B cell (primary cell): ENCODE measurements around the gene RIMBP2. TPM values are rescaled to one million over a fixed set of nuclear protein-coding genes. Genes with fewer than 3 reads are reported as not detected.

ENCODE experiments used
- ATAC-seq: fragments of 200-7000 bp; cut with Tn5 transposase; one replicate; pipeline ENCODE4 v1.10.0; 2021; ENCODE audit warnings: low read depth, mild to moderate bottlenecking, moderate number of reproducible peaks, moderate library complexity
- CTCF ChIA-PET: fragments of 350-600 bp; sonication (Branson Sonifier 250); formaldehyde crosslinking; loops from one replicate; lab custom pipeline; 2021; ENCODE audit warnings: antibody characterized with exemption, inconsistent platforms; lab: Charles Lee
- POLR2A ChIA-PET: fragments of 350-600 bp; sonication (Branson Sonifier 250); formaldehyde crosslinking; loops from one replicate; lab custom pipeline; 2021; ENCODE audit warnings: antibody characterized with exemption; lab: Charles Lee
- DNase-seq: peaks from one replicate; pipeline ENCODE4 v3.0.0; 2013
- H2AFZ ChIP-seq: 2 replicates; pipeline ENCODE4 v1.6.1; 2012; ENCODE audit warnings: mild to moderate bottlenecking, low read depth, low read length; ENCODE audit not compliant: insufficient read depth, poor library complexity, severe bottlenecking
- H3K27ac ChIP-seq, 2 donors: 1 replicate in 1 of 2; 2 replicates in 1 of 2; pipeline ENCODE4 v1.5.1; 2012 to 2013; ENCODE audit warnings: low read length in 2 of 2, mild to moderate bottlenecking in 2 of 2, moderate library complexity in 1 of 2
- H3K27me3 ChIP-seq, 4 experiments: fragments of 200-600 bp in 1 of 4; sonication (generic) in 1 of 4; replicated peaks in 1 of 4; 1 replicate in 2 of 4; 2 replicates in 2 of 4; pipeline versions ENCODE4 v1.6.1 to v1.7.0; 2013 to 2016; ENCODE audit warnings: low read length in 3 of 4, mild to moderate bottlenecking in 2 of 4, mixed read lengths in 1 of 4, moderate library complexity in 1 of 4; ENCODE audit not compliant: insufficient read depth in 4 of 4, control insufficient read depth in 3 of 4; ENCODE audit errors: control extremely low read depth in 1 of 4
- H3K36me3 ChIP-seq, 2 experiments: replicated peaks in 1 of 2; 1 replicate in 1 of 2; 2 replicates in 1 of 2; pipeline versions ENCODE4 v1.6.1 to v1.7.1; 2013; ENCODE audit warnings: low read length in 1 of 2; ENCODE audit not compliant: insufficient read depth in 2 of 2, control insufficient read depth in 1 of 2; ENCODE audit errors: control extremely low read depth in 1 of 2, extremely low read depth in 1 of 2
- H3K4me1 ChIP-seq, 2 donors: fragments of 200-600 bp in 1 of 2; sonication (generic) in 1 of 2; 1 replicate in 1 of 2; 2 replicates in 1 of 2; pipeline versions ENCODE4 v1.5.1 to v1.6.1; 2013 to 2017; ENCODE audit warnings: low read length in 2 of 2; ENCODE audit not compliant: control insufficient read depth in 2 of 2, insufficient read depth in 2 of 2
- H3K4me2 ChIP-seq: replicated peaks from 2 replicates; pipeline ENCODE3; 2012; ENCODE audit warnings: mild to moderate bottlenecking, low read depth, low read length; ENCODE audit not compliant: poor library complexity, severe bottlenecking
- H3K4me3 ChIP-seq, 5 experiments: fragments of 200-600 bp in 1 of 5; sonication (generic) in 1 of 5; 1 replicate in 3 of 5; 2 replicates in 2 of 5; pipeline versions ENCODE4 v1.5.1 to v1.7.0; 2011 to 2016; ENCODE audit warnings: low read length in 4 of 5, mild to moderate bottlenecking in 4 of 5, low read depth in 2 of 5, control low read depth in 1 of 5, moderate library complexity in 1 of 5; ENCODE audit not compliant: insufficient read depth in 1 of 5; ENCODE audit errors: control extremely low read depth in 1 of 5, extremely low read depth in 1 of 5
- H3K79me2 ChIP-seq: fragments of 200-600 bp; sonication (generic); one replicate; pipeline ENCODE4 v1.6.0; 2016; ENCODE audit warnings: low read length; ENCODE audit not compliant: control insufficient read depth, insufficient read depth
- H3K9ac ChIP-seq: fragments of 200-600 bp; sonication (generic); 2 replicates; pipeline ENCODE4 v1.6.1; 2017; ENCODE audit warnings: mild to moderate bottlenecking, low read length, moderate library complexity
- H3K9me3 ChIP-seq, 3 donors: one replicate each; pipeline versions ENCODE4 v1.6.1 to v1.7.1; 2013; ENCODE audit warnings: low read length in 2 of 3; ENCODE audit not compliant: control insufficient read depth in 2 of 3, insufficient read depth in 1 of 3; ENCODE audit errors: control extremely low read depth in 1 of 3
- H4K20me1 ChIP-seq: 2 replicates; pipeline ENCODE4 v1.6.0; 2012; ENCODE audit warnings: mild to moderate bottlenecking, low read length; ENCODE audit not compliant: insufficient read depth, control insufficient read depth, poor library complexity, severe bottlenecking
- H3K27ac Mint-ChIP-seq: one replicate; pipeline ENCODE4 v1.8.0; 2021; ENCODE audit warnings: mixed read lengths
- H3K27me3 Mint-ChIP-seq: one replicate; pipeline ENCODE4 v1.8.0; 2021; ENCODE audit warnings: mixed read lengths
- H3K4me1 Mint-ChIP-seq: one replicate; pipeline ENCODE4 v1.8.0; 2021; ENCODE audit warnings: mixed read lengths
- H3K4me3 Mint-ChIP-seq: one replicate; pipeline ENCODE4 v1.8.0; 2021; ENCODE audit warnings: mixed read lengths
- H3K9me3 Mint-ChIP-seq: one replicate; pipeline ENCODE4 v1.8.0; 2022; ENCODE audit warnings: mixed read lengths; ENCODE audit not compliant: insufficient read depth
- CTCF ChIP-seq: fragments of 200-600 bp; IDR thresholded peaks from one replicate; pipeline ENCODE4 v1.8.0; 2022; ENCODE audit warnings: antibody characterized with exemption, mild to moderate bottlenecking
- EZH2 ChIP-seq: IDR thresholded peaks from 2 replicates; pipeline ENCODE4 v1.6.1; 2012; ENCODE audit warnings: borderline replicate concordance, low read depth, mild to moderate bottlenecking, moderate library complexity, low read length; ENCODE audit not compliant: insufficient read depth, poor library complexity, severe bottlenecking
- WGBS: methylation state at CpG from one replicate; pipeline ENCODE4 v1.1.5; 2013; ENCODE audit warnings: missing lambda C conversion rate; ENCODE audit not compliant: insufficient coverage; 5-methylcytosine and 5-hydroxymethylcytosine counted together
- intact Hi-C: fragments of 100-400 bp; cut with micrococcal nuclease; formaldehyde crosslinking; loops from one replicate; pipeline ENCODE4 v1.10.0; 2022
- polyA plus RNA-seq: library from polyadenylated mRNA; depleted of rRNA; stranded (reverse); fragments of >200 nt; gene quantifications from 2 replicates; pipeline ENCODE4 v1.2.3, GENCODE V29; 2012
- total RNA-seq, 2 donors: library from RNA; stranded (reverse); fragments of 120-200 nt in 1 of 2; gene quantifications; 1 replicate in 1 of 2; 2 replicates in 1 of 2; pipeline versions ENCODE4 v1.2.3 to v1.2.4, GENCODE V29; 2013 to 2022

The RIMBP2 gene
- total and polyA plus RNA-seq, 2 donors (not counting 1 experiment from before 2014, with no cell fraction given): not detected

- Histone ChIP-seq H3K9me3 (peaks cover 0 to 22% (median 4%) of the 10 kb centered on the region in 3 donors), H3K79me2 (no peaks in the 10 kb centered on the region), H3K36me3 (no peaks in the 10 kb centered on the region), H3K4me1 (no peaks in the 10 kb centered on the region), H3K9ac (no peak overlapping the region), H2AFZ (no peak overlapping the region), H4K20me1 (no peaks in the 10 kb centered on the region), H3K27ac (no peak overlapping the region), H3K4me2 (no peak overlapping the region), H3K4me3 (no peak overlapping the region), H3K27me3 (no peaks in the 10 kb centered on the region)
- Mint-ChIP-seq H3K27ac (no peak overlapping the region), H3K4me3 (no peak overlapping the region), H3K4me1 (no peaks in the 10 kb centered on the region), H3K9me3 (peaks cover 3% of the 10 kb centered on the region), H3K27me3 (no peaks in the 10 kb centered on the region)
- DNase-seq (no peak), ATAC-seq (no peak)
- intact Hi-C loops: no loop called here
- ChIA-PET CTCF (interaction anchor here (0.5 kb wide), 1 partner anchor 260 kb away, joined by 5 read pairs; no protein-coding TSS in a partner anchor), POLR2A (no interaction called here)
- no peak for TF ChIP-seq EZH2
- no peak for TF ChIP-seq CTCF
- WGBS: 100% methylated on average over 1 of the region's 2 CpGs
Observed at GRCh38 chr12:130563323-130563722, 152.8 kb downstream of the RIMBP2 start.

GRCh38 chr12:130562716-130563115, 153.4 kb downstream of the RIMBP2 start:
- H3K4me1 ChIP-seq: no peaks in the 10 kb centered on the region
- CTCF ChIA-PET: interaction anchor here (0.5 kb wide), 1 partner anchor 259 kb away, joined by 5 read pairs; no protein-coding TSS in a partner anchor
- H3K79me2 ChIP-seq: no peaks in the 10 kb centered on the region
- intact Hi-C loops: no loop called here
- H3K36me3 ChIP-seq: no peaks in the 10 kb centered on the region
- no peak overlapping the region for H3K4me2 ChIP-seq
- TF ChIP-seq EZH2 (no peak), CTCF (no peak)
- Mint-ChIP-seq H3K9me3 (peaks cover 3% of the 10 kb centered on the region), H3K27me3 (no peaks in the 10 kb centered on the region), H3K4me1 (no peaks in the 10 kb centered on the region), H3K4me3 (no peak overlapping the region), H3K27ac (no peak overlapping the region)
- POLR2A ChIA-PET: no interaction called here
- H2AFZ ChIP-seq: no peak overlapping the region
- DNase-seq (no peak), ATAC-seq (no peak)
- H3K9ac ChIP-seq: no peak overlapping the region
- WGBS: 75% methylated on average over 5 of the region's 5 CpGs
- no peaks in the 10 kb centered on the region for H4K20me1 ChIP-seq
- H3K9me3 ChIP-seq: peaks cover 0 to 21% (median 4%) of the 10 kb centered on the region in 3 donors
- no peak overlapping the region for H3K27ac ChIP-seq
- H3K27me3 ChIP-seq: no peaks in the 10 kb centered on the region
- no peak overlapping the region for H3K4me3 ChIP-seq
